Naive B cell (primary cell): ENCODE measurements around the gene MPLKIP. TPM values are rescaled to one million over a fixed set of nuclear protein-coding genes. Genes with fewer than 3 reads are reported as not detected.
"Not testable (repeated sequence)": the region's sequence is repeated elsewhere in the genome, so short reads cannot be mapped to it uniquely, and the experiment has no call there.

Experiments used
- ATAC-seq, 2 donors: fragments of 150-1000 bp; cut with Tn5 transposase; 2 replicates each; pipeline ENCODE4 v1.10.0; 2021; ENCODE audit warnings: low read depth in 2 of 2, mild to moderate bottlenecking in 2 of 2, moderate library complexity in 2 of 2
- DNase-seq: peaks from one replicate; pipeline ENCODE4 v3.0.0; 2022
- H3K27ac Mint-ChIP-seq, 6 donors: one replicate each; pipeline ENCODE4 v1.8.0; 2020 to 2022; ENCODE audit warnings: mild to moderate bottlenecking in 6 of 6, mixed read lengths in 6 of 6, moderate library complexity in 5 of 6, inconsistent platforms in 2 of 6
- H3K27me3 Mint-ChIP-seq, 3 donors: one replicate each; pipeline ENCODE4 v1.8.0; 2021 to 2022; ENCODE audit warnings: mixed read lengths in 3 of 3, mild to moderate bottlenecking in 1 of 3
- H3K36me3 Mint-ChIP-seq, 2 donors: one replicate each; pipeline ENCODE4 v1.8.0; 2020 to 2022; ENCODE audit warnings: mixed read lengths in 2 of 2, inconsistent platforms in 1 of 2, mild to moderate bottlenecking in 1 of 2
- H3K4me1 Mint-ChIP-seq, 3 donors: one replicate each; pipeline ENCODE4 v1.8.0; 2020 to 2022; ENCODE audit warnings: mixed read lengths in 3 of 3, inconsistent platforms in 1 of 3, mild to moderate bottlenecking in 1 of 3, moderate library complexity in 1 of 3
- H3K4me3 Mint-ChIP-seq, 8 donors: one replicate each; pipeline ENCODE4 v1.8.0; 2020 to 2022; ENCODE audit warnings: mild to moderate bottlenecking in 8 of 8, mixed read lengths in 8 of 8, moderate library complexity in 8 of 8, inconsistent platforms in 2 of 8
- H3K9me3 Mint-ChIP-seq, 7 donors: one replicate each; pipeline ENCODE4 v1.8.0; 2020 to 2022; ENCODE audit warnings: mixed read lengths in 7 of 7, mild to moderate bottlenecking in 5 of 7, inconsistent platforms in 2 of 7, moderate library complexity in 1 of 7
- polyA plus RNA-seq, 6 donors: library from polyadenylated mRNA; unstranded; fragments of 300-500 nt; fragmentation: Illumina TruSeq; gene quantifications; one replicate each; pipeline ENCODE4 v1.2.3, GENCODE V29; 2021; ENCODE audit warnings: low read depth in 6 of 6

The MPLKIP gene
- 100 to 1,000 TPM in 1 of 6 donors, 10 to 100 TPM in 5; 69.6 to 105 (median 89.2) TPM for polyA plus RNA-seq

DNA sequence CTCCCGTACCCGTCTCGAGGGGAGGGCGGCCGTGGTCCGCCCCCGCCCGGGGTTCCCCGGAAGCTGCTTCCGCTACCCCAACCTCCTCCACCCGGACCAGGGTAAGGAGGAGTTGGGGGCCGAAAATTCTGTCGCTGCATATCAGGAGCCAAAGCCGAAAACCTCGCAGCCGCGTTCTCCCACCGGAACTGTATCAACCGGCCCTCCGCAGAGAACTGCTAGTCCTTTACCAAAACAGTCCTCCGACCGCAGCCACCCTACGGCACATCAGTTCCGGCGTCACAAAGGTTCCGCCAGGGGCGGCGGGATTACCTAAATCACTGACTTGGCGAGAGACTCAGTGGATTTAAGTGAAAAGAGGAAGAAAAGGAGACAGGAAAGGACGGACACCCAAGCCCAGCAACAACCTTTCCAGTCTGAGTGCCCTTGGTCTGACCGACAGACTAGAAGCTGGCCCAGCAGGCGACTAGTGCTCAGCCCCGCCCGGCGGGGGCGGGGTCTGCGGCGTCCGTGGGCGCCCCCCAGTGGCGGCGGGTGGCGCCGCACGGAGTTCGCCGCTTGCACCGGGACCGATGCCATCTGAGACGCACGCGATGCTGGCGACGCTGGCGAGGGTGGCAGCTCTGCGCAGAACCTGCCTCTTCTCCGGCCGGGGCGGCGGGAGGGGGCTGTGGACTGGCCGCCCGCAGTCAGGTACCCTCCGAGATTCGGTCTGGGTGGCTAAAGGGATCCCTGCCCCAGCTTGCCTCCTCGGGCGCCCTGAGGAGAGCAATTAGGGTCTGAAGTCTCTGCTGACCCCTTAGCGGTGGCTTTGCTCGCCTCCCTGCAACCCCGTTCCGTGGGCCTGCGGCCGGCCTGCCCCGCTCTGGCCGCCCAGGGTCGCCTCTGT lies at the start of gene MPLKIP, which contains the start of gene SUGCT:
TSS of gene MPLKIP (minus strand) at position 195 of the 889 bp plus-strand sequence. CDS start at position 140, 55 bp downstream.
TSS of gene SUGCT (plus strand) at position 578 of the 889 bp plus-strand sequence.
- Mint-ChIP-seq H3K4me1 (peaks cover 14 to 29% (median 25%) of the 10 kb centered on the region in 3 donors), H3K27me3 (peaks cover 0 to 10% (median 3%) of the 10 kb centered on the region in 3 donors), H3K4me3 (peak within 1 kb of the TSS; percentile 93 to 99 (median 98)), H3K27ac (peak within 1 kb of the TSS; percentile 90 to 99 (median 98)), H3K9me3 (peaks cover 0 to 8% (median 0%) of the 10 kb centered on the region in 7 donors), H3K36me3 (no peaks in the 10 kb centered on the region)
- peak; percentile 88 for DNase-seq
- peak; percentile 84 to 85 for ATAC-seq

DNA sequence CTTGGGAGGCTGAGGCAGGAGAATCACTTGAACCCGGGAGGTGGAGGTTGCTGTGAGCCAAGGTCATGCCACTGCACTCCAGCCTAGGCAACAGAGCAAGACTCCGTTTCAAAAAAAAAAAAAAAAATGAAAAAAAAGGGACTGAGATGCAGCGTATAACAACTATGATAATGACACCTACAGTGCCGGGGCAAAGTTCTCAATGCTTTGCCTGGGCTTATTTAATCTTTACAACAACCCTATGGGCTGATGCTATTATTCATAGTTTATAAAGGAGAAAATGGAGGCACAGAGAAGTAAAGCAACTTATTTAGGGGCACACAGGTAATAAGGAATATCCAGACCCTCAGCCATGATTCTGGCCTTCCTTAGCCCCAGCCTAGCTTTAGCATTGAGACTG lies 48.0 kb upstream of the MPLKIP start:
- Mint-ChIP-seq H3K4me3 (no peak overlapping the region), H3K27ac (peak overlapping the region in 1 of 6 donors; percentile 48), H3K9me3 (peaks cover 0 to 2% (median 0%) of the 10 kb centered on the region in 7 donors), H3K27me3 (no peaks in the 10 kb centered on the region), H3K36me3 (no peaks in the 10 kb centered on the region), H3K4me1 (no peaks in the 10 kb centered on the region)
- ATAC-seq (no peak), DNase-seq (no peak)

DNA sequence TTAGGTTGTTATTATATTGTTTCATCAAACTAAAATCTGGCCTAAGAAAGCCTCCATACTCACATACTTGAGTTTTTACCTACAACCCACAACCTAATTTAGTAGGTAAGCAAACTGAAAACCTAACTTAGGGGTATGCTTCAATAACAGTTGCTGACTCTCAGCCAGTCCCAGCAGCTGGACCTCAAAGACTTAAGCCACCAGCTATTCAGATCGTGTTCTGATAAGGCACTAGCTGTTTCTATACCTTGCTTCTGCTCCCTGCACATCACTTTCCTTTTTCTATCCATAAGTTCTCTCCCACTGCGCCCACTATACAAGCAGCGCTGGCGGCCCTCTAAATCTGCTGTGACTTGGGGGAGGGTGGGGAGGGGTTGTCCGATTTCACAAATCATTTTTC lies 42.6 kb upstream of the MPLKIP start:
- Mint-ChIP-seq H3K36me3 (no peaks in the 10 kb centered on the region), H3K4me1 (no peaks in the 10 kb centered on the region), H3K9me3 (no peaks in the 10 kb centered on the region), H3K27me3 (peaks cover 0 to 6% (median 2%) of the 10 kb centered on the region in 3 donors), H3K27ac (no peak overlapping the region), H3K4me3 (no peak overlapping the region)
- DNase-seq (no peak), ATAC-seq (no peak)

GRCh38 chr7:40175725-40176510 lies 41.5 kb upstream of the MPLKIP start:
- Mint-ChIP-seq H3K4me1 (no peaks in the 10 kb centered on the region), H3K4me3 (no peak overlapping the region), H3K27ac (no peak overlapping the region), H3K9me3 (no peaks in the 10 kb centered on the region), H3K27me3 (peaks cover 0 to 9% (median 8%) of the 10 kb centered on the region in 3 donors), H3K36me3 (no peaks in the 10 kb centered on the region)
- no peak for ATAC-seq
- no peak for DNase-seq

GRCh38 chr7:40175256-40175655 lies 40.8 kb upstream of the MPLKIP start:
- H3K27me3 Mint-ChIP-seq, ATAC-seq, H3K9me3 Mint-ChIP-seq, H3K4me1 Mint-ChIP-seq, H3K4me3 Mint-ChIP-seq, DNase-seq, H3K36me3 Mint-ChIP-seq: not testable (repeated sequence)
- peak overlapping the region in 1 of 6 donors; percentile 59 for H3K27ac Mint-ChIP-seq

DNA sequence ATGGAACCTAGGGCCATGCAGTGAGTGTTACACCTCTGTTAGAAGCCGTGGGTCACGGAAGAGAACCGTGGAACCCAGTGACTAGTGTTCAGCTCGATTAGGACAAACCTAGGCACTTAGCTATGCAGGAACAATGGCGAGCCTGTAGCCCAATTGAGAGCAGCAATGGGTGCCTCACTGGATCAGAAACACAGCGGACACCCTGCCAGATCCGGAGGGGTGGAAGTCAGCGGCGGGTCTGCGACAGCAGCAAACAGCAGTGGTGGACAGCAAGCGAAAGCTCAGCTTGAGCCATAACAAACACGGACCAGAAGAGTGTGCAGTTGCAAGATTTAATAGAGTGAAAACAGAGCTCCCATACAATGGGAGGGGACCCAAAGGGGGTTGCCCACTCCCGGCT lies 38.7 kb upstream of the MPLKIP start:
- H3K27ac Mint-ChIP-seq, H3K9me3 Mint-ChIP-seq, DNase-seq, H3K36me3 Mint-ChIP-seq, H3K4me1 Mint-ChIP-seq, ATAC-seq, H3K4me3 Mint-ChIP-seq: not testable (repeated sequence)
- H3K27me3 Mint-ChIP-seq, result peaks cover 6 to 23% (median 14%) of the 10 kb centered on the region in 3 donors

DNA sequence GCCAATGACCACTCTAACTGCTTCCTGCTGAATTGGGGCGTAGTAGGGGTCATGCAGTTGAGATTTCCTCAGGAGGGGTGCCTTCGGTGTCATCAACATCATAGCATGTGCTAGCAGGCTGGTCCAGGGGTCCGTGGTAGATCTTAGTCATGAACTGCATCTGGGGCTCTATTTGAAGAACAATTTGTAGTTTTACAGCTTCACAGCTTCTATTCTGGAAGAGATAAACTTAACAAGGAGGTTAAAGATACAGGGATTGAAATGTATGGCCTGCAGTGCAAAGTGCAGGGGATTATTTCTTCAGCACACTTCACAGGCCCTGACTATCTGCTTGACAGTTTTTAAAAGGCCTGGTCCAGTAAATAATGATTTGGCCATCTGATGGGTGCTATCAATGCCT lies 33.8 kb upstream of the MPLKIP start:
- not testable (repeated sequence) for DNase-seq, ATAC-seq, H3K9me3 Mint-ChIP-seq, H3K4me1 Mint-ChIP-seq, H3K4me3 Mint-ChIP-seq, H3K36me3 Mint-ChIP-seq
- H3K27ac Mint-ChIP-seq, result peak overlapping the region in 1 of 6 donors; percentile 79
- peaks cover 6 to 36% (median 14%) of the 10 kb centered on the region in 3 donors for H3K27me3 Mint-ChIP-seq

DNA sequence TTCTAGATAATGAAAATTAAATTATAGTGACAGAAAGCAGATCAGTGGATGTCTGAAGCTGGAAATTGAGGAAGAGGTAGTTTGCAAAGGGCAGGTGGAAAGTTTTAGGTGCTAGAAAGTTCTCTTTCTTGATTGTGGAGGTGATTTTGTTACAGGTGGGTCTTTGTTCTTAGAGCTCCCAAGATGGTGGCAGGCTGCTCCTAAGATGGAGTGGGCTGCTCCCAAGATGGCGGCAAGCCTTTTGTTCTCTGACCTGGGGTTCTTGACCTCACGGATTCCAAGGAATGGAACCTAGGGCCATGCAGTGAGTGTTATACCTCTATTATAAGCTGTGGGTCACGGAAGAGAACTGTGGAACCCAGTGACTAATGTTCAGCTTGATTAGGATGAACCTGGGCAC lies 32.9 kb upstream of the MPLKIP start:
- DNase-seq, result no peak
- ATAC-seq, result no peak
- H3K4me1 Mint-ChIP-seq, result no peaks in the 10 kb centered on the region
- H3K9me3 Mint-ChIP-seq, result no peaks in the 10 kb centered on the region
- peak overlapping the region in 1 of 6 donors; percentile 1 for H3K27ac Mint-ChIP-seq
- H3K27me3 Mint-ChIP-seq, result peaks cover 6 to 32% (median 18%) of the 10 kb centered on the region in 3 donors
- H3K4me3 Mint-ChIP-seq, result no peak overlapping the region
- no peaks in the 10 kb centered on the region for H3K36me3 Mint-ChIP-seq

GRCh38 chr7:40165216-40165615 lies 30.8 kb upstream of the MPLKIP start:
- peaks cover 9 to 27% (median 10%) of the 10 kb centered on the region in 3 donors for H3K27me3 Mint-ChIP-seq
- H3K4me1 Mint-ChIP-seq, result no peaks in the 10 kb centered on the region
- DNase-seq (no peak), ATAC-seq (no peak)
- no peak overlapping the region for H3K27ac Mint-ChIP-seq
- H3K36me3 Mint-ChIP-seq, result no peaks in the 10 kb centered on the region
- H3K4me3 Mint-ChIP-seq, result no peak overlapping the region
- no peaks in the 10 kb centered on the region for H3K9me3 Mint-ChIP-seq

DNA sequence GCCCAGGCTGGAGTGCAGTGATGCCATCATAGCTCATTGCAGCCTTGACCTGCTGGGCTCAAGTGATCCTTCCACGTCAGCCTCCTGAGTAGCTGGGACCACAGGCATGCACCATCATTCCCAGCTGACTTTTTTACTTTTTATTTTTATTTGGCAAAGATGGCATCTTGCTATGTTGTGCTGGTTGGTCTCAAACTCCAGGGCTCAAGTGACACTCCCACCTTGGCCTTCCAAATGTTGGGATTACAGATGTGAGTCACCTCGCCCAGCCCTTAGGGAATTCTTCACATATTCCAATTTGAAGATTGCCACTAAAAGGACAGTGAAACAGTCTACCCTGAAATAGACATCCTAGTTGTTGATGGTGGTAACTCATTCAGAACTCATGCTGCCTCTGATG lies 28.1 kb upstream of the MPLKIP start:
- ATAC-seq (no peak), DNase-seq (no peak)
- Mint-ChIP-seq H3K9me3 (no peaks in the 10 kb centered on the region), H3K4me3 (no peak overlapping the region), H3K27me3 (peaks cover 3 to 7% (median 4%) of the 10 kb centered on the region in 3 donors), H3K36me3 (no peaks in the 10 kb centered on the region), H3K27ac (no peak overlapping the region), H3K4me1 (no peaks in the 10 kb centered on the region)

DNA sequence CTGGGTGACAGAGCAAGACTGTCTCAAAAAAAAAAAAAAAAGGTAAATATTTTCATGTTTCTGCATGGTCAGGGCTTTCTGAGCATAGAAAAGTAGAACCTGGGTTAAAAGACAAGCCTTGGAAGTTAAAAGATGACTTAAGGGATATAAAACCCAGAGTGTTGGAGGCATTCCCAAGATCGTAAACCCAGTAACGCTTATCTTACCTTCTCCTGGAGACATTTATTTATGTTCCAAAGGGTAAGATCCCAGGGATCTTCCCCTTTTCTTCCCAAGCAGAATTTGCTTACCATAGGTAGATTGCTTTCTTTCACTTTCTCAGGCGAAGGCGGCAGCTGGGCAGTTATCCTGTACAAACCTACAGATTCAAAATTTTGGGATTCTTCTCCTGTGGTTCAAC lies 22.6 kb upstream of the MPLKIP start:
- H3K4me1 Mint-ChIP-seq, result no peaks in the 10 kb centered on the region
- no peak overlapping the region for H3K27ac Mint-ChIP-seq
- no peak for DNase-seq
- no peaks in the 10 kb centered on the region for H3K36me3 Mint-ChIP-seq
- H3K27me3 Mint-ChIP-seq, result peaks cover 0 to 9% (median 3%) of the 10 kb centered on the region in 3 donors
- ATAC-seq, result no peak
- H3K4me3 Mint-ChIP-seq, result no peak overlapping the region
- H3K9me3 Mint-ChIP-seq, result no peaks in the 10 kb centered on the region

GRCh38 chr7:40151504-40151903 lies 17.1 kb upstream of the MPLKIP start:
- Mint-ChIP-seq H3K27me3 (peaks cover 12 to 26% (median 24%) of the 10 kb centered on the region in 3 donors), H3K4me3 (no peak overlapping the region), H3K36me3 (peaks cover 0 to 15% of the 10 kb centered on the region in 2 donors), H3K9me3 (peaks cover 0 to 5% (median 2%) of the 10 kb centered on the region in 7 donors), H3K27ac (no peak overlapping the region), H3K4me1 (no peaks in the 10 kb centered on the region)
- no peak for ATAC-seq
- no peak for DNase-seq

DNA sequence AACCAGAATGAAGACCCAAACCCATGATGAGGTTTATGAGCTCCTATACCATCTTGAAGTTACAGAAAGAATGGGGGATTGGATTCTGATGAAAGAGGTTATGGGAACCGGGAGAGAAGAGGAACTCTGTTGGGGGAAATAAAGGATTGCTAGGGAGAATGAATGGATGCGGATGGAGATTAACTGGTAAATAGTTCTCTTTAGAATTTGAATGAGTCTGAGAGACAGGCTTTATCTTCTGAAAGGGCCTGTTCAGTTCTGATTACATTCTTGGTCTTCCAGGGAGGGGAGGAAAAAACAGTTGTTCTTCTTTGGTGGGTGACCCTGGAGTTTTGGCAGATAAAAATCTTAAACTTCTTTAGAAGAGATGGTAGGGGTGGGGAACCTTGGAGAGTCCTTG lies 14.2 kb upstream of the MPLKIP start:
- Mint-ChIP-seq H3K4me1 (no peaks in the 10 kb centered on the region), H3K27ac (no peak overlapping the region), H3K27me3 (peaks cover 15 to 34% (median 31%) of the 10 kb centered on the region in 3 donors)

More for the DNA sequence above, 14.2 kb upstream of the MPLKIP start:
- H3K9me3 Mint-ChIP-seq, result peaks cover 0 to 5% (median 2%) of the 10 kb centered on the region in 7 donors
- no peak for ATAC-seq
- H3K36me3 Mint-ChIP-seq, result peaks cover 0 to 16% of the 10 kb centered on the region in 2 donors
- DNase-seq, result no peak
- H3K4me3 Mint-ChIP-seq, result no peak overlapping the region
